BE2C (cell line): ENCODE measurements around the gene DNM1L.

ENCODE experiments used
- DNase-seq: peaks from one replicate; pipeline ENCODE4 v3.0.0-alpha.2; 2020
- H3K27me3 ChIP-seq: fragments of 250-450 bp; sonication (Bioruptor Pico); 2 replicates; pipeline ENCODE4 v1.5.1; 2020; ENCODE audit warnings: mild to moderate bottlenecking
- H3K36me3 ChIP-seq: fragments of 250-450 bp; sonication (Bioruptor Pico); 2 replicates; pipeline ENCODE4 v1.5.1; 2020; ENCODE audit warnings: mild to moderate bottlenecking
- H3K4me1 ChIP-seq: fragments of 250-450 bp; sonication (Bioruptor Pico); 2 replicates; pipeline ENCODE4 v1.5.1; 2020
- H3K4me3 ChIP-seq: 2 replicates; pipeline ENCODE4 v1.5.1; 2011; ENCODE audit warnings: low read depth, low read length
- H3K9me3 ChIP-seq: fragments of 250-450 bp; sonication (Bioruptor Pico); 2 replicates; pipeline ENCODE4 v1.5.1; 2020
- CTCF ChIP-seq: IDR thresholded peaks from 2 replicates; pipeline ENCODE4 v1.5.1; 2012; ENCODE audit warnings: mild to moderate bottlenecking, low read depth, low read length

DNM1L gene

DNA sequence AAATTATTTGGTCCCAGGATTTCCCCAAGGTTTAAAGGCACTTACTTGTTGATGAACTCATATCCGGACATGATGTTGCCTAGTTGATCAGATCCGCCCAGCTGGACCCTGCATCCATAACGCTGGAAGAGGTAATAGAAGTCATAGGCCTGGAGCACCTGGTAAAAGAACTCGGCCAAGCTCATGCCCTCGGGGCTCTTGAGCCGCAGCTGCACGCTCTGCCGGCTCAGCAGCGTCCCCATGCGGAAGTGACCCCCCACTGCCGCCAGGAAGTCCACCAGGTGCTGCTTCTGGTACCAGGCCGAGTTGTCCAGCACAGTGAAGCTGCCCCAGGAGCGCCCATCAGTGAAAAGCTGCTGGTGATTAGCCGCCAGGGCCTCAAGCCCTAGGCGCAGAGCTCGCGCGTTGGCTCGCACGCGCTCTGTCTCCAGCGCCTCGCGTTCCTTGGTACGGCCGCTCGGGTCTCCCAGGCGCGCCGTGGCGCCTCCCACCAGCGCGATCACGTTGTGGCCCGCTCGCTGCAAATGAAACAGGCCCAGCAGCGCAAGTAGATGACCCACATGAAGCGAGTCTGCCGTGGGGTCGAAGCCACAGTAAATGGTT lies 76.1 kb downstream of the DNM1L start:
- TF ChIP-seq CTCF, result peak; percentile 96
- Histone ChIP-seq H3K4me3 (peak overlapping the region; percentile 95), H3K27me3 (no peaks in the 10 kb centered on the region), H3K4me1 (peaks cover 3% of the 10 kb centered on the region; the same call in 1 of the 2 replicates), H3K9me3 (no peaks in the 10 kb centered on the region), H3K36me3 (peaks cover 22% of the 10 kb centered on the region)
- peak; percentile 96 for DNase-seq

- peak within 1 kb of the TSS; percentile 95 for H3K4me3 ChIP-seq
- peaks cover 3% of the 10 kb centered on the region; the same call in 1 of the 2 replicates for H3K4me1 ChIP-seq
- no peaks in the 10 kb centered on the region for H3K9me3 ChIP-seq
- no peaks in the 10 kb centered on the region; the same call in 1 of the 2 replicates for H3K27me3 ChIP-seq
- DNase-seq, result peak; percentile 96
- TF ChIP-seq CTCF, result peak; percentile 89
- H3K36me3 ChIP-seq, result peaks cover 16% of the 10 kb centered on the region
Measured at GRCh38 chr12:32755654-32756475, 76.8 kb downstream of the DNM1L start, which contains the start of gene YARS2. TSS of gene YARS2 (minus strand) at chr12:32755897. CDS start at chr12:32755874, 23 bp downstream.

- TF ChIP-seq CTCF, result no peak
- H3K4me1 ChIP-seq, result peaks cover 3% of the 10 kb centered on the region; the same call in 1 of the 2 replicates
- DNase-seq, result no peak
- peaks cover 14% of the 10 kb centered on the region for H3K36me3 ChIP-seq
- no peaks in the 10 kb centered on the region; the same call in 1 of the 2 replicates for H3K27me3 ChIP-seq
- no peaks in the 10 kb centered on the region for H3K9me3 ChIP-seq
- H3K4me3 ChIP-seq, result peak overlapping the region; percentile 95
Measured at GRCh38 chr12:32756476-32757066, 77.5 kb downstream of the DNM1L start.

DNA sequence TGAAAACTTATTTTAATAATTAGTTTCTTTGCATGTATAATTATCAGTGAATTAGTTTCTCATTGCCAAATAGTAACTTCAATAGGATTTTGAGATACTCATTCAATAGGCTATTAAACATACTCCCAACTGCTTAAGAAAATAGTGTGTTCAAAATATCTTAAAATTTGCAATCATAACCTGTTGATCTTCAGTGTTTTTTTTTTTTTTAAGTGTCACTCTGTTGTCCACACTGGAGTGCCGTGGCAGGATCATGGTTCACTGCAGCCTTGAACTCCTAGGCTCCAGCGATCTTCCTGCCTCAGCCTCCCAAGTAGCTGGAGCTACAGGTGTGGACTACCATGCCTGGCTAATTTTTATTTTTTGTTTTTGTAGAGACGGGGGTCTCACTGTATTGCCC lies 78.1 kb downstream of the DNM1L start:
- Histone ChIP-seq H3K27me3 (no peaks in the 10 kb centered on the region; the same call in 1 of the 2 replicates), H3K4me3 (no peak overlapping the region), H3K4me1 (peaks cover 3% of the 10 kb centered on the region; the same call in 1 of the 2 replicates), H3K9me3 (no peaks in the 10 kb centered on the region), H3K36me3 (peaks cover 8% of the 10 kb centered on the region)
- TF ChIP-seq CTCF, result no peak
- DNase-seq, result no peak

- no peak for DNase-seq
- Histone ChIP-seq H3K4me1 (no peaks in the 10 kb centered on the region), H3K27me3 (no peaks in the 10 kb centered on the region; the same call in 1 of the 2 replicates), H3K9me3 (no peaks in the 10 kb centered on the region), H3K36me3 (no peaks in the 10 kb centered on the region), H3K4me3 (no peak overlapping the region)
- TF ChIP-seq CTCF, result no peak
Measured at GRCh38 chr12:32761716-32762115, 82.6 kb downstream of the DNM1L start.
